Gastroesophageal sphincter (tissue), 4 donors: ENCODE measurements around the gene RBM46. TPM values are rescaled to one million over a fixed set of nuclear protein-coding genes. Genes with fewer than 3 reads are reported as not detected.

Experiments
- ATAC-seq: fragments of 150-250 bp; one replicate; pipeline ENCODE4 v1.9.1; 2016; ENCODE audit warnings: mild to moderate bottlenecking, moderate library complexity
- H3K27ac ChIP-seq, 4 donors: fragments of 200-600 bp; sonication (generic) in 3 of 4; 1 replicate in 3 of 4; 2 replicates in 1 of 4; pipeline ENCODE4 v1.5.1; 2016 to 2019
- H3K27me3 ChIP-seq: fragments of 200-600 bp; sonication (generic); one replicate; pipeline ENCODE4 v1.5.1; 2019
- H3K36me3 ChIP-seq, 2 donors: fragments of 200-600 bp; sonication (generic); one replicate each; pipeline ENCODE4 v1.5.1; 2019; ENCODE audit warnings: control low read depth in 1 of 2
- H3K4me1 ChIP-seq, 3 donors: fragments of 200-600 bp; sonication (generic); 1 replicate in 2 of 3; 2 replicates in 1 of 3; pipeline ENCODE4 v1.5.1; 2016 to 2019; ENCODE audit warnings: control low read depth in 2 of 3
- H3K4me3 ChIP-seq, 2 donors: fragments of 200-600 bp; sonication (generic); one replicate each; pipeline ENCODE4 v1.5.1; 2019; ENCODE audit warnings: mild to moderate bottlenecking in 1 of 2, moderate library complexity in 1 of 2
- H3K9me3 ChIP-seq, 3 donors: fragments of 200-600 bp; sonication (generic); one replicate each; pipeline ENCODE4 v1.5.1; 2017 to 2019; ENCODE audit warnings: control low read depth in 2 of 3
- CTCF ChIP-seq, 4 experiments: fragments of 200-600 bp in 2 of 4; fragments of 450-650 bp in 2 of 4; sonication (generic) in 1 of 4; IDR thresholded peaks; one replicate each; pipeline ENCODE4 v1.5.1; 2017 to 2019; ENCODE audit warnings: antibody characterized with exemption in 4 of 4, mild to moderate bottlenecking in 2 of 4, moderate library complexity in 2 of 4
- EP300 ChIP-seq: sonication (generic); formaldehyde crosslinking; IDR thresholded peaks from one replicate; pipeline ENCODE4 v1.6.1; 2017; ENCODE audit warnings: antibody characterized with exemption, mild to moderate bottlenecking
- POLR2A ChIP-seq, 2 donors: fragments of 450-650 bp; IDR thresholded peaks; one replicate each; pipeline ENCODE4 v1.6.1; 2017; ENCODE audit warnings: antibody characterized with exemption in 2 of 2, mild to moderate bottlenecking in 2 of 2, moderate library complexity in 1 of 2
- POLR2AphosphoS5 ChIP-seq: sonication (generic); formaldehyde crosslinking; IDR thresholded peaks from one replicate; pipeline ENCODE4 v1.6.1; 2017; ENCODE audit warnings: antibody characterized with exemption
- WGBS, 2 donors: methylation state at CpG; one replicate each; pipeline ENCODE4 v1.1.5; 2018; ENCODE audit warnings: low coverage in 1 of 2; 5-methylcytosine and 5-hydroxymethylcytosine counted together
- total RNA-seq, 4 donors: library from RNA; depleted of rRNA; stranded (reverse); fragments of >200 nt; gene quantifications; one replicate each; pipeline ENCODE4 v1.1.0, GENCODE V29; 2016

RBM46 gene
- total RNA-seq, 4 donors from 2014 or later, result 0.08 TPM; not detected in 3

DNA sequence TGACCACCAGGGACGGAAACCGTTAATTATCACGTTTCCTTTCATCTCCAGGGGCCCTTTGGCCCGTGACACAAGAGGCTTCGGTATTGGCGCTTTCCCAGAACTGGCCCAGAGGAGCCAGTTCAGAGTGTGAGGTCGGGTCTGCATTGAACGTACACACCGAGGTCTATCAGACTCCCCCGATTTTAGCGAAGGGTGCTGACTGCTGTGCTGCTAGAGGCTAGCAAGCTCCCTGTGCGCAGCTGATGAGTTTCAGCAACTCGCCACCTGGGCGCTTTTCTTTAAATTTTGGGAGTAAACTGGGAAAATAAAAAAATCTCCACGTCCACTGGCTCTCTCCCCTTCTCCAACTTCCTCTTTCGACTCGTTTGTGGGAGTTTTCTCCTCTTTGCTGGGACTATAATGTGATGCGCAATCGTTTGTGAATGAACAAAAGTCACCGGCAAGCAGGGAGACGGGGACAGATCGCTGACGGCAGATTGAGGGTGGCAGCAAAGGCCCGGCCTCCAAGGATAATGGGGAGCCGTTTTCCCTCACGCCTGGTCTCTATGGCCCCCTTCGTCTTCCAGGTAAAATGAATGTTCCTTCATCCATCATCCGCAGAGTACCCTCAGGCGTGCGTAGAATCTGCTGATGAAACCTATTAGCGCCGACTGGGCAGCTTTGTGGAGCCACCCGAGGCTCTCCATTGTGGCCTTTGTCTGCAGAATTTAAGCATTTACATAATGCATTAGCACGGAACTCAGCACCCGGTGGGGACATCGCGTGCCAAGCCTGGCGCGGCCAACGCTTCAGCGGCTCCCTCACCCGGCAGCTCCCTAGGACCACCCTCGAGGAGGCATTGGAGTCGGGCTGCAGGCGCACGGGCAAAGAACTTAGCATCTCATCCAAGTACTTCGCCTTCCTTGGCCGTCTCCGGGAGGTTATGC is 38.9 kb upstream of the RBM46 start:
- TF ChIP-seq POLR2AphosphoS5, result no peak
- no peak for TF ChIP-seq POLR2A (IDR thresholded peaks at IDR 0.05)
- TF ChIP-seq CTCF (IDR thresholded peaks at IDR 0.05), result no peak
- TF ChIP-seq EP300, result no peak
- peaks cover 58% of the 10 kb centered on the region for H3K27me3 ChIP-seq
- peaks cover 0 to 48% (median 10%) of the 10 kb centered on the region in 3 donors for H3K4me1 ChIP-seq
- no peak for ATAC-seq
- no peak overlapping the region for H3K27ac ChIP-seq
- whole genome bisulfite sequencing, 2 donors, result 2 to 12% methylated on average over 24 to 33 of the region's 49 CpGs
- H3K9me3 ChIP-seq, result no peaks in the 10 kb centered on the region
- H3K36me3 ChIP-seq, result no peaks in the 10 kb centered on the region
- peak overlapping the region in 1 of 2 donors; percentile 58 for H3K4me3 ChIP-seq

GRCh38 chr4:154743683-154744340 is 37.3 kb upstream of the RBM46 start, which contains the start of gene LRAT:
TSS of gene LRAT (plus strand) at chr4:154744000. CDS start at chr4:154744327, 327 bp downstream.
- peak; percentile 68 for ATAC-seq
- WGBS, 2 donors, result 2% methylated on average over 12 of the region's 55 CpGs; no CpG with 5 or more reads in 1 of the 2 donors
- Histone ChIP-seq H3K4me3 (peak within 1 kb of the TSS; percentile 4 to 58), H3K27ac (no peak within 1 kb of the TSS), H3K4me1 (peaks cover 0 to 39% (median 10%) of the 10 kb centered on the region in 3 donors), H3K27me3 (peaks cover 58% of the 10 kb centered on the region), H3K9me3 (no peaks in the 10 kb centered on the region), H3K36me3 (no peaks in the 10 kb centered on the region)
- TF ChIP-seq POLR2A (IDR thresholded peaks at IDR 0.05) (no peak), EP300 (no peak), CTCF (IDR thresholded peaks at IDR 0.05) (no peak), POLR2AphosphoS5 (no peak)

DNA sequence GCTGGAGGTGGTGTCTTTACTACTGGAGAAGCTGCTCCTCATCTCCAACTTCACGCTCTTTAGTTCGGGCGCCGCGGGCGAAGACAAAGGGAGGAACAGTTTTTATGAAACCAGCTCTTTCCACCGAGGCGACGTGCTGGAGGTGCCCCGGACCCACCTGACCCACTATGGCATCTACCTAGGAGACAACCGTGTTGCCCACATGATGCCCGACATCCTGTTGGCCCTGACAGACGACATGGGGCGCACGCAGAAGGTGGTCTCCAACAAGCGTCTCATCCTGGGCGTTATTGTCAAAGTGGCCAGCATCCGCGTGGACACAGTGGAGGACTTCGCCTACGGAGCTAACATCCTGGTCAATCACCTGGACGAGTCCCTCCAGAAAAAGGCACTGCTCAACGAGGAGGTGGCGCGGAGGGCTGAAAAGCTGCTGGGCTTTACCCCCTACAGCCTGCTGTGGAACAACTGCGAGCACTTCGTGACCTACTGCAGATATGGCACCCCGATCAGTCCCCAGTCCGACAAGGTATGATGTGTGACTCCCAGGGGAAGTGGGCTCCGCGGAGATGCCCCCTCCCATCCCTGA is 36.6 kb upstream of the RBM46 start:
- peaks cover 0 to 38% (median 10%) of the 10 kb centered on the region in 3 donors for H3K4me1 ChIP-seq
- WGBS, 2 donors, result 0 to 12% methylated on average over 2 to 10 of the region's 31 CpGs
- H3K27ac ChIP-seq, result no peak overlapping the region
- H3K27me3 ChIP-seq, result peaks cover 58% of the 10 kb centered on the region
- ATAC-seq, result no peak
- no peaks in the 10 kb centered on the region for H3K36me3 ChIP-seq
- TF ChIP-seq CTCF (IDR thresholded peaks at IDR 0.05) (no peak), EP300 (no peak), POLR2A (IDR thresholded peaks at IDR 0.05) (no peak), POLR2AphosphoS5 (no peak)
- H3K9me3 ChIP-seq, result no peaks in the 10 kb centered on the region
- peak overlapping the region in 1 of 2 donors; percentile 58 for H3K4me3 ChIP-seq

- no peaks in the 10 kb centered on the region for H3K9me3 ChIP-seq
- WGBS, 2 donors, result 55 to 76% methylated on average over 5 to 6 of the region's 6 CpGs
- no peak for TF ChIP-seq EP300
- no peak for TF ChIP-seq CTCF (IDR thresholded peaks at IDR 0.05)
- TF ChIP-seq POLR2AphosphoS5, result no peak
- no peak for TF ChIP-seq POLR2A (IDR thresholded peaks at IDR 0.05)
- H3K27me3 ChIP-seq, result peaks cover 24% of the 10 kb centered on the region
- no peak overlapping the region for H3K27ac ChIP-seq
- H3K36me3 ChIP-seq, result no peaks in the 10 kb centered on the region
- no peak for ATAC-seq
- H3K4me3 ChIP-seq, result no peak overlapping the region
- H3K4me1 ChIP-seq, result no peaks in the 10 kb centered on the region
These were observed 23.4 kb upstream of the RBM46 start for GRCh38 chr4:154757713-154758112.
